NCI-H2227 (cell line): ENCODE data around the gene MRTFA.

Experiments
- DNase-seq: peaks from one replicate; lab custom pipeline; 2025; ENCODE audit not compliant: unreplicated experiment; lab: John Stamatoyannopoulos, UW

Gene MRTFA

DNA sequence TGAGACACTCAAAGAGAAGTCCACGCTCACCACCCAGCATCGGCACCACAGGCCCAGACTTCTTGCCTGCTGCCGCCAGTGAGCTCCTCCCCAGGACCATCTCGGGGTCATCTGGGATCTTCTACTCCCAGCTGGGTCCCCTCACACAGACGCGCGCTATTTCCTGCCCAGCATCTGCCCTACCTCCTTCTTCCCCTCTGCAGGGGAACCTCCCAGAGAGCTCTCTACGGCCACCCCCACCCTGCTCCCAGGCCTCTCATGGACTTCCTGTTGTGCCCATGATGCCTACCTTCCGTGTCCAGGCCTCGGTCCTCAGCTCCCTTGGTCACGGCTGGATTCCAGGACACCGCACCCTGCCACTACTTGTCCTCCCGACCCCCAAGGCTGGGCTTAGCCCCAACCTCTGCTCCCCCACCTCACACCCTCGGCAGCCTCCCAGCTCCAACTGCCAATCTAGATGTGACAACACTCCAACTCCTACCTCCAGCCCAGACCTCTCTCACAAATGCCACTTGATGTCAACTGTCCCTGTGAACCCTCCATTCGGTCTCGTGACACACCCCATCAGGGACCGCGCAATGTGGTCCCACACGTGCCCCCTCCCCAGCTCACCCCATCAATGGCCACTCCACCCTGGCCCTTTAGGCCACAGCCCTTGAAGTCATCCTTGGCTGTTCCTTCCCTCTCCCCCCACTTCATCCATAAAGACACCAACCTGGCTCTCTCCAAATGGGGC lies 220.8 kb downstream of the MRTFA start:
- DNase-seq = no peak

DNA sequence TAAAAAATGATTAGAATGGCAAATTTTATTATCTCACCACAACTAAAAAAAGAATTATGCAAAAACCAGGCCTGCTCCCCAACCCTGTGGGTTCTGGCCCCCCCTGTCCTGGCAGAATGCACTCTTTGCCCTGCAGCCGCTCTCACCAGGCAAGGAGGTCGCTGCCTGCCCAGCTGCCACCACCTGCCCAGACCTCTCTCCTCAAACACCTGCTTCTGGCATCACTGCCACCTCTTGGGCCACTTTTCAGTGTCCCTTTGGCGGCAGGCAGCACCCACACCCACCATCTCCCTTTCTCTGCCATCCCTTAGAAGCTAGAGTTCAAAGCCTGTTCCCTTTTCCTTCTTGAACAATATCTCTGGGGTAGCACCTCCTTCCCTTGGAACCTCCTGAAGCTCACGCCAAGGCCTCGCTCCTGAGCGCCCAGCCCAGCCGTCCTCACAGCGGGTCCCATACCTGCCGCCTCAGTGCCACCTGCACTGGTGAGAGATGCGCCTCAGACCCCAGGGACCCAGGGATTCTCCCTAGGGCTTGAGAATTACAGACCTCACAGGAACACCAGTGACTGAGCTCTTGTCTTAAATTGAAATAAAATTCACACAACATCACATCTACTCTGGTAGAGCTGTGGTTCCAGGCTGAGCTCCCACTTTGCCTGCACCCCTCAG lies 221.5 kb downstream of the MRTFA start:
- DNase-seq = no peak

DNA sequence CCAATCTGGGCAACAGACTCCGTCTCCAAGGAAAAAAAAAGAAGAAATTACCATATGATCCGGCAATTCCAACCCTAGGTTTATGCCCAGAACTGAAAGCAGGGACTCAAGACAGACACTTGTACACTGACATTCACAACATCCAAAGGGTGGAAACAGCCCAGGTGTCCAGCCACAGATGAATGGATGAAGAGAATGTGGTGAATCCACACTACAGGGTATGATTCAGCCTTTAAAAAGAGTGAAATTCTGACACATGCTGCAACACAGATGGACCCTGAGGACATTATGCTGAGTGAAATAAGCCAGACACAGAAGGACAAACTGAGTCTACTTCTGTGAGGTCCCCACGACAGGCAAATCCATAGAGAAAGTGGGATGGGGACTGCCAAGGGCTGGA lies 222.2 kb downstream of the MRTFA start:
- DNase-seq = no peak

DNA sequence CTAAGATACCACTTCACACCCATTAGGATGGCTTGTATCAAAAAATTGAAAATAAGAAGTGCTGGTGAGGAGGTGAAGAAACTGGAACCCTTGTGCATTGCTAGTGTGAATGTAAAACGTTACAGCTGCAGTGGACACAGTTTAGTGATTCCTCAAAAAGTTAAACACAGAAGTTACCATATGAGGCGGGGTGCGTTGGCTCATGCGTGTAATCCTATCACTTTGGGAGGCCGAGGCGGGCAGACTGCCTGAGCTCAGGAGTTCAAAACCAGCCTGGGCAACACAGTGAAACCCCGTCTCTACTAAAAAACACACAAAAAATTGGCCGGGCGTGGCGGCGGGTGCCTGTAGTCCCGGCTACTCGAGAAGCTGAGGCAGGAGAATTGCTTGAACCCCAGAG lies 222.6 kb downstream of the MRTFA start:
- DNase-seq = no peak

DNA sequence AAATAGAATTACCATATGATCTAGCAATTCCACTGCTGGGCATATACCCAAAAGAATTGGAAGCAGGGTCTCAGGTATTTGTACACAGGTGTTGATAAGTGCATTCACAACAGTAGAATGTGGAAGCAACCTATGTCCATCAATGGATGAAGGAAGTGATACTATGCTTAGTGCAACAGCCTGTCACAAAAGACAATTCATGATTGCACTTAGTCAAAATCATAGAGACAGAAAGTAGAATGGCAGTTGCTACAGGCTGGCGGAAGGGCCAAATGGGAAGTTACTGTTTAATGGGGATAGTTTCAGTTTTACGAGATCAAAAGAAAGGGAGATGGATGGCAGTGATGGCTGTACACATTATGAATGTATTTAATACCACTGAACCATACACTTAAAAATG lies 224.1 kb downstream of the MRTFA start:
- DNase-seq = no peak

DNA sequence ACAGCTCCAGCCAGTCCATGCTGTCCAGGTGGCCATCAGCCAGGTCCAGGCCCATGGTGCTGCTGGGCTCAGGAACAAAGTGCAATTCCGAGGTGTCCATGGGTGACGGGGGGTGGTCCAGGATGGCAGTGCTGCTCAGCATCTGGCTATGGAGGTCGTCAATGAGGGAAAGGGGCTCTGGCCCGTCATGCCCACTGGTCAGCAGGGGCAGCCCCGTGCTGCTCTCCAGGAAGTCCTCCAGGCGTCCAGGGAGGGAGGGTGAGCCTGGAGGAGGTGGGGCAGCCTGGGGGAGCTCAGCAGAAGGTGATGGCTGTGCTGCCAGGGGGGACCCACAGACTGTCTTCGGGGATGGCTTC lies 225.0 kb downstream of the MRTFA start:
- no peak for DNase-seq

DNA sequence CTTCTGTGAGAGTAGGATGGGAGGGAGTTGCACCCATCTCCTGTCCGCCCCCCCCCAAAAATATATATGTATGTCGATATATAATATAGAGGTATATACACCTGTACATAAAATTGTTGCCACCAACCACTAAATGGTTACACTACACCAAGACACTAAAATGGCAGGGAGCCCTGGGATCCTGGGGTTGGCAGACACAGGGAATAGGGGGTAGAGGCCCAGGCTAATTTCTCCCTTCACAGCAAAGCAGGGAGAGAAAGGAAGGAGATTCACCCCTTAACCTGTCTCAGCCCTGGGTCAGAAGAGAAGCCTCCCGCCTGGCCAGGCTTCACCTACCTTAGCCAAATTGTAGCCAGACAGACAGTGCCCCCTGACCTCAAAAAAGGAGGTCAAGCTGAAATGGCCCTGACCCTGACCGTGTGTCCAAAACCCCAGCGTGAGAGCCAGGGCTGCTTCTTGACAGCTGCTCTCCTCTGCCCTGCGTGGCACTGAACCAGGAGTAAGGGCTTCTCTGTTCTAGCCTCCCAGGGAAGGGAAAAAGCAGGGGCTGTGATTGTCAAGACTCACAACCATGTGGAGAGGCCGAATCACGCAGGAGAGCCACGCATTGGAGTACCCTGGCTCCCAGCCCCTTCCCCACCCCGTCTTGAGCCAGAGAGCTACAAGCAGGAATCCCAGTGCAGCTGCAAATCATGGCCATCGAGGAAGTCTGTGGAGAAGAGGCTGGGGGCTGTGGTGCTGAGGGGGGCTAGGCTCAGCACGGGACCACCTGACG lies 225.6 kb downstream of the MRTFA start:
- no peak for DNase-seq

DNA sequence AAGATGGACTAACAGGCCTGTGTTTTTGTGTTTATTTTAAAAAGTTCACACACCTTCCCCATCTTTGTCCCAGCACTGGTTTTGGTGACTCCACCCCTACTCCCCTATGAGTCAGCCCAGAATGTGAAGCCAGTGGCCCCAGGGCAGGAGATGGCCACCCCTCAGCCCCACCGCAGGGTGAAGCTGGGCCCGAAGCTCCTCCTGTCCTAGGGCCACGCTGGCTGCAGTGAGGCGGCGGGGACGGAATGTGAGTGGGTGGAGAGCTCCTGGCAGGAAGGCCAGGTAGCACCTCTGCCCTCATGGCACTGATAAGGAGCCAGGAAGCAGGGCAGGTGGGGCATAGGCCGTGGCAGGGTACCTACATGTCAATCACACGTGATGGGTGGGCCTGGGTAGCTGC lies 226.2 kb downstream of the MRTFA start:
- DNase-seq = no peak

DNA sequence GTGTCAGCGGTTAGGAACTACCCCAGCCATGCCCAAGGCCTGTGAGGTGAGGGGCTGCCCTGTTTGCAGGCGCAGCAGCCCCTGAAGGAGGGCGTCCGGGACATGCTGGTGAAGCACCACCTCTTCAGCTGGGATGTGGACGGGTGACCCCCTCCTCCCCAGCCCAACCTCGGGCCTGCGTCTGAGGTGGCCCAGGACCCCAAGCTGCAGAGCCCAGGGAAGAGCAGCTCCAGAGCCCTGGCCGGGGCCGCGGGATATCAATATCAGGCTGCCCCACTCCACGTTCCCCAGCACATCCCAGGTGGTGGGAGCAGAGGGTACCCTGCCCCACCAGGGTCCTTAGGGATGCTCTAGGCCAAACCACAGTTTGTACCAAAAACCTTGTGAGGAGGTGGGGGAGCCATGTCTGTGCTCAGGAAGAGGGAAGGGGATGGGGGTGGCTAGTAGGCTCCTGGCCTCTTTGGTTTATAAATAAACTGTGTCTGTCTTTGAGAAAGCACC lies 226.9 kb downstream of the MRTFA start:
- DNase-seq = no peak

DNA sequence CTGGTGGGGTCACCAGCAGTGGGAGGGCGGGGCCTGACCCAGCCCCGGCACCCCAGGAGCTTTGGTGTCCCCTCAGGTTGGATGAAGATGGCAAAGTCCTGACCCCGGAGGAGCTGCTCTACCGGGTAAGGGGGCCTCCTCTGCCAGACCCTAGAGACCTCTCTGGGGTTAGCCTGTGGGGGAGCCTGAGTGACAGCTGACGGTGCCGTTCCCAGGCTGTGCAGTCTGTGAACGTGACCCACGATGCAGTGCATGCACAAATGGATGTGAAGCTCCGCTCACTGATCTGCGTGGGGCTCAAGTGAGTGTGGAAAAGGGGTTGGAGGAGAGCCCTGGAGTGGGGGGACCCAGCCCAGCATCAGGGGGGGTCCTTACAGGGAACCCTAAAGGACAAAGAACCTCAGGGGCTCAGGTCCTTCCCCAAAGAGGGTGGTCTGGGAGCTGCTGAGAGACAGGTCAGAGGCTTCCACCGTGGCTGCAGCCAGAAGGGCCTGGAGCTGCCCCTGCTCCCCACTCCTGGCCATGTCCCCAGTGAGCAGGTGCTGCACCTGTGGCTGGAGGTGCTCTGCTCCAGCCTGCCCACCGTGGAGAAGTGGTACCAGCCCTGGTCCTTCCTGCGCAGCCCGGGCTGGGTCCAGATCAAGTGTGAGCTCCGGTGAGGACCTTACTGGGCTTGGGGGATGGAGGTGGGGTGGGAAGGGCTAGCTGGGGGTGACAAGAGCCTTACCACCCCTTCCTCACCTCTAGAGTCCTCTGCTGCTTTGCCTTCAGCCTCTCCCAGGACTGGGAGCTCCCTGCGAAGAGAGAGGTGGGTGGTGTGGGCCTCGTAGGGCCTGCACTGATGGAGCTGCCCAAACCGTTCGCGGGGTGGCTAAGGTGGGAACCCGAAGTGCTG lies 227.6 kb downstream of the MRTFA start:
- DNase-seq = no peak

DNA sequence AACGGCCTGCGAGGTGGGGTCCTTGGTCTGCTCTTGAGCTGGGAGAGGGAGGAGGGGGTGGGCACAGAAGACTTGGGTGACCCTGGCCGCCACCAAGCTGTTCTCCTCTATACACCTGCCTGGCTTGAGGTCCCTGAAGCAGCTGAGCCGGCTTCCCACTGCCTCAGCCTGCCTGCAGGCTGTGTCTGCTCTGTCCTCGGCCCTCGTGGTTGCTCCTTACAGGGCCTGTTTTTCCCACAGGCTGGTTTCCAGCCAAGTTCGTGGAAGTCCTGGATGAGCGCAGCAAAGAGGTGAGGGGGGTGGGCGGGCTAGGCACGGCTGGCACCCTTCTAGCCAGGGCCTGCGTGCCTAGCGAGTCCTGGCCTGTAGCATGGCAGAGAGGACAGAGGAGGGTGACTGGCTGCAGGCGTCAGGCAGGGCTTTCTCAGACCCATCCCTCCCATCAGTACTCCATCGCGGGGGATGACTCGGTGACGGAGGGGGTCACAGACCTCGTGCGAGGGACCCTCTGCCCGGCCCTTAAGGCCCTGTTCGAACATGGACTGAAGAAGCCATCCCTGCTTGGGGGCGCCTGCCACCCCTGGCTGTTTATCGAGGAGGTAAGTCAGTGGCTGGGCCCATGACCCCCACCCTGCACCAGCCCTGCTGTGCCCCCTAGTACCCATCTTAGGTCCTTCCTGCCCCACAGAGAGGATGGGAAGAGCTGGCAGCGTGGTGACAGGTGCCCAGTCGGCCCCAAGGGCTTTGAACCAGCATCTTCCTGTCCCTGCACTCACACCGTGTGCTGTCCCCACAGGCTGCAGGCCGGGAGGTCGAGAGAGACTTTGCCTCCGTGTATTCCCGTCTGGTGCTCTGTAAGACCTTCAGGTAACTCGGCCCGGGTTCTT lies 228.4 kb downstream of the MRTFA start:
- no peak for DNase-seq

DNA sequence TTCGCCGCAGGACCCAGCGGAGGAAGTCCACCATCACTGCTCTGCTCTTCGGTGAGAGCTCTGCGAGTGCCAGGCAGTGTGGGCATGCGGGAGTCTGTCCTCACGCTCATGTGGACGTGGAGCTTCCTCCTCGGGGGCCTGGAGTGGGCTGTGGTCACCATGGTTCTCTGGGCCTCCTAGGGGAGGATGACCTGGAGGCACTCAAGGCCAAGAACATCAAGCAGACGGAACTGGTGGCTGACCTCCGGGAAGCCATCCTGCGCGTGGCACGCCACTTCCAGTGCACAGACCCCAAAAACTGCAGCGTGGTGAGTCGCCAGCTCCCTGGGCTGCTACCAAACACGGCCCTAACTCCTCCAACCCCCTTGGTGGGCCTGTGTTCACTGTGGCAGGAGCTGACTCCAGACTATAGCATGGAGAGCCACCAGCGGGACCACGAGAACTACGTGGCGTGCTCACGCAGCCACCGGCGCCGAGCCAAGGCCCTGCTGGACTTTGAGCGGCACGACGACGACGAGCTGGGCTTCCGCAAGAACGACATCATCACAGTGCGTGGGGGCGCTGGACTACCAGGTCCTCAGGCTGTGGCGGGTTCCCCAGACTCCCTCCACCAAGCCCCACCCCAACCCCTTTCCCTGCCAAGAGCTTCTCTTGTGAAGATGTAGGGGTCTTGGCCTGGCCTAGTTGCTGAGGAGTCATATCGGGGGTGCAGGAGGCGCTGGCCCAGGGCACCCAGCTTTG lies 229.3 kb downstream of the MRTFA start:
- DNase-seq = no peak

DNA sequence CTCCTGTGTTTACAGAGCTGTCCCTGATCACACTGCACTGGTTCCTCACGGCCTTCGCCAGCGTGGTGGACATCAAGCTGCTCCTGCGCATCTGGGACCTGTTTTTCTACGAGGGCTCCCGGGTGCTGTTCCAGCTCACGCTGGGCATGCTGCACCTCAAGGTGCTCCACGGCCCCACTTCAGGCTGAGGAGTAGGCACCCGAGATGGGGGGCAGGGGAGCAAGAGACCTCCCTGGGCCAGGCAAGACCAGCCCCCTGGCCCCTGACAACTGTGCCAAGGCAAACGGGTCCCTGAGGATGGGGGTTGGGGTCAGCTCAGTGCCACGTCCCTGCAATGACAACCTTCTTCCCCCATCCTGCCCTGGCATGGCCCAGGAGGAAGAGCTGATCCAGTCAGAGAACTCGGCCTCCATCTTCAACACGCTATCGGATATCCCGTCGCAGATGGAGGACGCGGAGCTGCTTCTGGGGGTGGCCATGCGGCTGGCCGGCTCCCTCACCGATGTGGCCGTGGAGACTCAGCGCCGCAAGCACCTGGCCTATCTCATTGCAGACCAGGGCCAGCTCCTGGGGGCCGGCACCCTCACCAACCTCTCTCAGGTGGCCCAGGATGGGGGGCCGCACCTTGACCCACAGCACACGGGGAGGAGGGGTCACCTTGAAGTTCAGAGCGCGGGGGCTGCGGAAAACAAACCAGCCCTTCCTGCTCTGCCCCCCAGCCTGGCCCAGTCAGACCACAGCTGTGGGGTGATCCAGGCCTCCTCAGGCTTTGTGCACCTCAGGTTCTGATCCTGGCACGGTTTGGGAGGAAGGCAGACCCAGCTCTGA lies 230.2 kb downstream of the MRTFA start:
- DNase-seq = no peak

DNA sequence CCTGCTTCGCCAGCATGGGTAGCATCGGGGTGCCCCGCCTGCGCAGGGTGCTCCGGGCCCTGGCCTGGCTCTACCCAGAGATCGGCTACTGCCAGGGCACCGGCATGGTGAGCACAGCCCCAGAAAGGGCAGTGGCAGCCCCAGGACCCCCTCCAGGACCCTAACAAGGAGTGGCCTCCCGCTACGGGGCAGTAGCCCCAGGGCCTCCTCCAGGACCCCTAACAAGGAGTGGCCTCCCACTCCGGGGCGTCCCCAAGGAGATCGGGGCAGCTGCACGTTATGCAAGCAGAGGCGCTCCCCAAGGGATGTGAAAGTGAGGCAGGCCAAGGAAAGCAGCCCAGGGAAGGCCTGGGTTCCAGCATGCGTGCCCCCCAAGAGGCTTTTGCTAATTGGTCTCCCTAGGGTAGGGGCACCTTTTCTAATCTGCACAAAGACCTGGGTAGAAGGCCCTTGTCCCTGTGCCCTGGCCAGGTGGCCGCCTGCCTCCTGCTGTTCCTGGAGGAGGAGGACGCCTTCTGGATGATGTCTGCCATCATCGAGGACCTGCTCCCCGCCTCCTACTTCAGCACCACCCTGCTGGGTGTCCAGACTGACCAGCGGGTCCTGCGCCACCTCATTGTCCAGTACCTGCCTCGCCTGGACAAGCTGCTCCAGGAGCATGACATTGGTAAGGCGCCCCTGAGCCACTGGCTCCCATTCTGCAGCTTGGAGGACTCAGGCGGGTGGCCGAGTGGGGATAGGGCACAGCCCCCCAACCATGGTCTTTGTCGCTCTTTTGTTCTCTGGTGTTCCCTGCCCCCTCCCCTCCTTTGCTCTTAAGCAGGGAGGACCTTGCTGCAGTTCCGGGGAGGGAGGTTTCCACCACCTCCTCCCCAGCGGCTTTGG lies 231.1 kb downstream of the MRTFA start:
- no peak for DNase-seq

DNA sequence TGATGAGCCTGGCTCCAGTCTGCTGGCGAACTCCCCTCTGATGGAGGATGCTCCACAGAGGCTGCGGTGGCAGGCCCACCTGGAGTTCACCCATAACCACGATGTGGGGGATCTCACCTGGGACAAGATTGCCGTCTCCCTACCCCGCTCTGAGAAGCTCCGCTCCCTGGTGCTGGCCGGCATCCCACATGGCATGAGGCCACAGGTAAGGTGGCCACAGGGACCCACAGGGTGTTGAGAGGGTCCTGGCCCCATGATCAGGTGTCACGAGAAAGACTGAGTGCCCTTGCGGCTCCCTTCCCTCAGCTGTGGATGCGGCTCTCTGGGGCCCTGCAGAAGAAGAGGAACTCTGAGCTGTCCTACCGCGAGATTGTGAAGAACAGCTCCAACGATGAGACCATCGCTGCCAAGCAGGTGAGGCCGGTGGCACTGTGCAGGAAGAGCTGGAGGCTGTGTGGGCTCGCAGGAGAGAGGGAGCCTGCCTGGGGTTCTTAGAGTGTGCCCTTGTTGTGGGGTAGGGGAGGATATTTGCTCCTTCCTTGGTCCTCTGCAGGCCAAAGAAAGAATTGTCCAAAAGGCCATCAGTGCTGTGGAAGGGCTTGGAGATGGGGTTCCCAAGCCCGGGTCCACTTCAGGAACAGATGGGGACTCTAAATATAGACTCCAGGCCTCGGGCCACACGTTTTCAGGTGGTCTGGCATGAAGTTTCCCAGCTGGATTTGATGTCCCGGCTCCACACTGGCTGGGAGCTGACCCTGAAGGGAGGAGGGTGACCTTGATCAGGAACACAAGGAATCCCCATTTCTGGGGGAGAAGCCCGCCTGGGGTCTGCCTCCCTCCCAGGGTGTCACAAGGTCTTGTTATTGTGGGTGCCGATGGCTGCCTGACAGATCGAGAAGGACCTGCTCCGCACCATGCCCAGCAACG lies 232.0 kb downstream of the MRTFA start:
- DNase-seq = no peak

DNA sequence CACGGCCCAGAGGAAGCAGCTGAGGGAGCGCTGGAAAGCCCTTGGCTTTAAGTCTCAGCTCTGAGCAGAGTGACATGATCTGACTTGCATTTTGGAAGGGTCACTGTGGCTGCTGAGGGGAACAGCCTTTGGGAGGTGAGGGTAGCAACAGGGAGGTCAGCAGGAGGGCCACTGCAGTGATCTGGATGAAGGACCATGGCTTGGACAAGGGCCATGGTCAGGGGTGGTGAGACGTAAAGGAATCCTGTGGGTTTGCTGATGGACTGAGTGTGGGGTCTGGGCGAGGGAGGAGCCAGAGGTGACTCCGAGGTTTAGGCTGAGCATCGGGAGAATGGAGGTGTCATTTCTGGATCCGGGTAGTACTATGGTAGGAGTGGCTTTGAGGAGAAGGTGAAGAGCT lies 232.9 kb downstream of the MRTFA start:
- DNase-seq = no peak
